Nephron (organoid): ENCODE data around the gene IGSF1.

Experiments used
- H3K27ac Mint-ChIP-seq, 3 experiments: 2 replicates each; pipeline ENCODE4 v1.8.0; 2020; ENCODE audit warnings: mixed read lengths in 3 of 3, mild to moderate bottlenecking in 2 of 3, moderate library complexity in 1 of 3
- H3K27me3 Mint-ChIP-seq: 2 replicates; pipeline ENCODE4 v1.8.0; 2021; ENCODE audit warnings: low read depth, mild to moderate bottlenecking, moderate library complexity, mixed read lengths
- H3K36me3 Mint-ChIP-seq: 2 replicates; pipeline ENCODE4 v1.8.0; 2020; ENCODE audit warnings: low read depth, mixed read lengths
- H3K4me1 Mint-ChIP-seq: 2 replicates; pipeline ENCODE4 v1.8.0; 2020; ENCODE audit warnings: mixed read lengths
- H3K4me3 Mint-ChIP-seq, 3 experiments: 2 replicates each; pipeline ENCODE4 v1.8.0; 2020; ENCODE audit warnings: mild to moderate bottlenecking in 3 of 3, mixed read lengths in 3 of 3, moderate library complexity in 2 of 3
- H3K9me3 Mint-ChIP-seq: 2 replicates; pipeline ENCODE4 v1.8.0; 2020; ENCODE audit warnings: mixed read lengths
- CTCF ChIP-seq, 3 experiments: fragments of 200-600 bp; sonication (generic); IDR thresholded peaks; one replicate each; pipeline ENCODE4 v1.5.0; 2021; ENCODE audit warnings: antibody characterized with exemption in 3 of 3; ENCODE audit not compliant: unreplicated experiment in 3 of 3

IGSF1 gene

GRCh38 chrX:131298846-131299245 is 9.7 kb upstream of the IGSF1 start:
- Mint-ChIP-seq H3K9me3 (no peaks in the 10 kb centered on the region), H3K27ac (no peak overlapping the region), H3K27me3 (no peaks in the 10 kb centered on the region), H3K4me1 (peaks cover 6% of the 10 kb centered on the region), H3K4me3 (no peak overlapping the region), H3K36me3 (no peaks in the 10 kb centered on the region)
- no peak for TF ChIP-seq CTCF (IDR thresholded peaks at IDR 0.05; ENCODE audit: unreplicated experiment in 3 of 3)

DNA sequence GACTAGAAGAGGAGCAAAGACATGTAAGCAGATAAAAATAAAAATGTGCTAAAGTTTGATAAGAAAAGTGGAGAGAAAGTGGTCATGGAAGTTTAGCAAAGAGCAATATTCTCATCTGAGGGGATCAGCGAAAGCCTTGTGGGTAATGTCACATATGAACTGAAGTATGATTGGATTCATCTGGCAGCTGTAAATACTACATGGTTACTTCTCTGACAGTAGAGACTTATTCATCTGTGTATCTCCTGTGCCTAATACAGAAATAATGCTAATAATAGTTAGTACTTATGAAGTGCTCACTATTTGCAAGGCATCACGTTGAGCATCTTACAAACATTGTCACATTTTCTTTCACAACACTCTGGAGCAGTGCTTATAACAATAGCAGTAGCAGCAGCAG is 8.9 kb upstream of the IGSF1 start:
- TF ChIP-seq CTCF (IDR thresholded peaks at IDR 0.05; ENCODE audit: unreplicated experiment in 3 of 3), result no peak
- Mint-ChIP-seq H3K27ac (no peak overlapping the region), H3K9me3 (no peaks in the 10 kb centered on the region), H3K27me3 (no peaks in the 10 kb centered on the region), H3K4me3 (no peak overlapping the region), H3K4me1 (peaks cover 11% of the 10 kb centered on the region), H3K36me3 (no peaks in the 10 kb centered on the region)

DNA sequence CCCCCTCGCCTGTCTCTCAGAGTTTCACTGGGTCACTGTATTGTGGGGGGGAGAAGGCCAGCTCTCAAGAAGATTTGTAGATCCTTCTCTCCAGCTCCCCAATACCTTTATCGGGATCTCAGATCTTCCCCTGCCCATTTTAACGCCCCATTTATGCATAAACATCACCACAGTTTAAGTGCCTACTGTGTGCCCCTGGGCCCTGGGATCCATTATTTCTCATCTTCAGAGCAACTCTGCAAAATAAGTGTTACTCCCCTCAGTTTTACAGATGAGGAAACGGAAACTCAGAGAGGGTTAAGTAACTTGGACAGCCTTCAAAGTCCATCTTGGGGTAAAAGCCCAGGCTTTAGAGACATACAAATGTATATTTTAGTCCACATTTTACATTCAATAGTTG is 421 bp upstream of the IGSF1 start:
- H3K9me3 Mint-ChIP-seq, result no peaks in the 10 kb centered on the region
- peaks cover 5% of the 10 kb centered on the region for H3K36me3 Mint-ChIP-seq
- H3K4me1 Mint-ChIP-seq, result peaks cover 26% of the 10 kb centered on the region
- H3K27me3 Mint-ChIP-seq, result no peaks in the 10 kb centered on the region
- peak overlapping the region in 2 of 3 experiments; percentile 24 to 42 for H3K27ac Mint-ChIP-seq
- no peak for TF ChIP-seq CTCF (IDR thresholded peaks at IDR 0.05; ENCODE audit: unreplicated experiment in 3 of 3)
- peak overlapping the region; percentile 81 to 91 (median 85) for H3K4me3 Mint-ChIP-seq

GRCh38 chrX:131288188-131288587 is 918 bp downstream of the IGSF1 start:
- Mint-ChIP-seq H3K36me3 (peaks cover 15% of the 10 kb centered on the region), H3K27me3 (no peaks in the 10 kb centered on the region), H3K27ac (no peak overlapping the region), H3K4me1 (peaks cover 18% of the 10 kb centered on the region), H3K9me3 (no peaks in the 10 kb centered on the region), H3K4me3 (peak overlapping the region; percentile 81 to 91 (median 85))
- TF ChIP-seq CTCF (IDR thresholded peaks at IDR 0.05; ENCODE audit: unreplicated experiment in 3 of 3), result no peak

- H3K36me3 Mint-ChIP-seq, result peaks cover 16% of the 10 kb centered on the region
Observed at GRCh38 chrX:131287560-131288179, 1.4 kb downstream of the IGSF1 start.

More at GRCh38 chrX:131287560-131288179, 1.4 kb downstream of the IGSF1 start:
- TF ChIP-seq CTCF (IDR thresholded peaks at IDR 0.05; ENCODE audit: unreplicated experiment in 3 of 3), result no peak
- no peaks in the 10 kb centered on the region for H3K9me3 Mint-ChIP-seq
- H3K27me3 Mint-ChIP-seq, result no peaks in the 10 kb centered on the region
- peaks cover 18% of the 10 kb centered on the region for H3K4me1 Mint-ChIP-seq
- peak overlapping the region; percentile 63 to 74 (median 64) for H3K4me3 Mint-ChIP-seq
- H3K27ac Mint-ChIP-seq, result peak overlapping the region in 2 of 3 experiments; percentile 24 to 68
